ENCODE data around the gene SGPL1.

The SGPL1 gene

GRCh38 chr10:70780370-70780760 is 35.4 kb upstream of the SGPL1 start:
- DNase-seq: no peak

DNA sequence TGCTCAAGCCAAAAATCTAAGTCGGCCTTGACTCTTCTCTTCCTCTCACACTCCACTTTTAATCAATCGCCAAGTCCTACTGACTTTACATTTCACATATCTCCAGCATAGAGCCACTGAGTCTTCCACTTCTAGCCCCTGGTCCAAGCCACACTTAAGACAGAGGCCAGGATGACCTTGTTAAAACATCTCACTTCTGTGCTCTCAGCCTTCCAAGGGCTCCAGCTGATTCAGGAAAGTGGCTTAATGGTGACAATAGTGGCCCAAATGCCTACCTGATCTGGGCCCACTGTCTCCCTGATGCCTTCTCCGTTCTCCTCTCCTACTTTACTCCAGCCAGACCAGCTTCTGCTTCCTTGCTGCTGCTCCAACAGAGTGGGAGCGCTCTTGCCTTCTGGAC is 35.0 kb upstream of the SGPL1 start:
- DNase-seq: no peak

DNA sequence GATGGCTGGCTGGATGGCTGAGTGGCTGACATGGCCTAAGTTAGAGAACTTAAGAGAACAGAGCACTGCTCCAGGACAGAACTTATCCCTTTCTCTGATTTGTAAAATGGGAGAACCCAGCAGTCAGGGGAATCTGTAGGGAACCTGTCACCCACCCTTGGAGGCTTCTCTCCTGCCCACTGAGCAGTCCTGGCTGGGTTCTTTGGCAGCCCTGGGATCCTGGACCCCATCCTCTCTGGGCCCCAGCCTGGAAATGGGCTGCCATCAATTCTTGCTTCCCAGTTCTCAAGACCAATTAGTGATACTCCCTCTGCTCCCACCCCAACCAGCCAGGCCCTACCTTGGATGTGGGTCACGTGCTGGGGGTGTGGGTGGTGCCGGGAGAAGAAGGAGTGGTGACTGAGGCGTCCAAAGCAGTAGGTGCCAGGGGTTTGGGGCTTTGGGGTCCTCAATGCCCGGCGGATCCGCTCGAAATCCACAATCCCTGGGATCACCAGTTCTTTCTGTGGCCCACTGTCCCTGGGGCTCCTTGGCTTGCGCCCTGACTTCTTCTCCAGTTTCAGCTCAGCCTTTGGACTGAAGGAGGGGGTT is 34.2 kb upstream of the SGPL1 start:
- DNase-seq: no peak

DNA sequence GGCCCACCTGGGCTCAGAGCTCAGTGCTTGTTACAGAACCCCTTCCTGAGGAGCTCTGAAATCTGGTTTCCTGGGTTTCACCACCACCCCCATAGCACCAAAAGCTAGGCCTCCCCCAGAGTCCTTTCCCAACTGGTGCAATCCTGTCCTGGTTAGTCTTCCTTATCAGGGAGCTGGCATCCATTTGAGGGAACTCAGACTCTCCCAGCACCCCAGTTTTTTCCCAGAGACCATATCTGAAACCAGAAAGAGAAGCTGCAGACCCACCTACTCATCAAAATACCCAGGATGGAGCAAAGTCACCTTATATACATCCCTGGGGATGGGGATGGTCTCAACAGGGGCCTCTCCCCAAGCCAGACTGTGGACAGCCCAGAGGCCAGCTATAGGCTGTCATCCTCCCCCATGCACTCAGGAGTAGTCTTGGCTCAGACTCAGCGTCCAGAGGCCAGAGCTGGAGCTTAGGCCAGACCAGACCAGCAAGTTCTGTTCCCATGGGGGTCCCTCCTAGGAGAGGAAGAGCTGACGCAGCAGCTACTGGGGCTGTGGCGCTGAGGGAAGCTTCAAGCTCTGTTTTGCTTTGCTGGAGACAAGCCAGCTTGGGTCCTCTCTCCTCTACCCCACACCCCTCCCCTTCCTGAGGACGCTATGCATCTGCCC is 33.5 kb upstream of the SGPL1 start:
- DNase-seq: no peak

DNA sequence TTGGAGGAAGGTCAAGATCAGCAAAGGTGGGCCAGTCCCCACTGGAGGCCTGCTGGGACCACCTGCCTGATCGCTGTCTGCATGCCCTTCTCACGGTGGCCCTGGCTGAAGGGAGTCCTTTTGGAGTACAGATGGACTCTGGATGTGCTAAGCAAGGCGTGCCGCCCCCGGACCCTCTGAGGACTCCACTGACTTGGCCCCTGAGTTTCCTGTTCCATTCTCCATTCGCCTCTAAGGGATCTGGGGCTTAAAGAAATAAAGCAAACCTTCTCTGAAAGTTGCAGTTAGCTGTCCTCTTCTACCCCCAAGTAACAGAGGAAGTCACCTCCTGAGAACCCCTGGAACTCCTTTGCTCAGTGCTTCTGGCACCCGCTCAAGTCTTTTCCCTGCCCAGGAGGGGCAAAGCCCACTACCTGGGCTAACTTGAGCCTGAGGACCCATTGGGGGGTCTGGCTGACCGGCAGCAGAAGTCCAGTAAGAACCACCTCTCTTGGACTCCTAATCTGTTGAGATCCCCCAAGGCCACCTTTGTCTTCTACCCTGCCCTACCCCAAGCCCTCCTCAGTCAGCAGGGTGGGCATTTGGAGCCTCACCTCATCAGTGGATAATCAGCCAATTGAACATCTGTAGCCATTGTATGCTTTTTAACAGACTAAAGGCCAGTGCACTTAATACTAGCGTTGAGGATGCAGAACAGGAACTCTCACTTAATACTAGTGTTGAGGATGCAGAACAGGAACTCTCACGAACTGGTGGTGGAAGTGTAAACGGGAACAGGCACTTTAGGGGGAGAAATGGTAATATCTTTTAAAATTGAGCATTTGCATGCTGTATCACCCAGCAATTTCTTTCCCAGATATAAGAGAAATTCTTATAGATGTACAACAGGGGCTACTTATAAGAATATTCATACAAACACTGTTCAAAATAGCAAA is 32.7 kb upstream of the SGPL1 start:
- no peak for DNase-seq

GRCh38 chr10:70784016-70784415 is 31.7 kb upstream of the SGPL1 start:
- no peak for DNase-seq

- peak; percentile 33 for DNase-seq
Observed at GRCh38 chr10:70784471-70784870, 31.3 kb upstream of the SGPL1 start.

- no peak for DNase-seq
Observed at GRCh38 chr10:70785190-70785589, 30.6 kb upstream of the SGPL1 start, which contains the start of gene TBATA. TBATA (minus strand) TSS chr10:70785377; CDS start chr10:70783379, 1,998 bp downstream.

- peak; percentile 75 for DNase-seq
Observed at GRCh38 chr10:70786799-70787415, 28.8 kb upstream of the SGPL1 start.

- no peak for DNase-seq
Observed at GRCh38 chr10:70791386-70792039, 24.2 kb upstream of the SGPL1 start.

GRCh38 chr10:70795613-70796012 is 20.1 kb upstream of the SGPL1 start:
- DNase-seq: no peak

DNA sequence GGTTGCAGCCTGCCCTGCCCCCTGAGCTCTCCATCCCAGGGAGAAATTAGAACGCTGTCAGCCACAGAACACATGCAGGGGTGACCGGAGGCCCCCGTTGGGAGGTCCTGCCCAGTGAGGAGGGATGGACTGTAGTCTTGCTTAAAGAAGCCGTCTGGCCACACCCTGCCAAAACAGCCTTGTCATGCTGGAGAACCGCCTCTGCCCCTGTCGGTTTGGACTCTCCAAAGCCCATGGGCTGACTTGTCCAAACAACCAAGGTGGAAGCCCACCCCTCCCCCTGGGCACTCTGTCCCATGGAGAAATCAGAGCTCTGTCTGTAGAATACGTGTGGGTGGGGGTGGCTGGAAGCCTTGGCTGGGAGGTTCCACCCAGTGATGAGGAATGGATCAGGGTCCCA is 17.9 kb upstream of the SGPL1 start:
- no peak for DNase-seq

DNA sequence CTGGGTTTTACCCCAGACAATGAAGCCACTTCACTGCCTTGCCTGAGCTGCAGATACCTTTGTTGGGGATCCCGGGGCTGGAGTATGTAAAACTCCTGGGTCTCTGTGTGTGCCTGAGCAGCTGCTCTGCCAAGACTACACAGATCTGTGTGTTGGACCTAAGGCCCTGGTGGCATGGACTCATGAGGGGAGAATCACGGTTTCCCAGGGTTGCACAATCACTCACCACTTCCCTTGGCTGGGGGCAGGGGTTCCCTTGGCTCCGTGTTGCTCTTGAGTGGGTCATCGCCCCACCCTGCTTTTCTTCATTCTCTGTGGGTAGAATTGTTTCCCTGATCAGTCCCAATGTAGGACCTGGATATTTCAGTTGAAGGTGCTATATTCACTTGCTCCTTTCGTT is 16.6 kb upstream of the SGPL1 start:
- no peak for DNase-seq

DNA sequence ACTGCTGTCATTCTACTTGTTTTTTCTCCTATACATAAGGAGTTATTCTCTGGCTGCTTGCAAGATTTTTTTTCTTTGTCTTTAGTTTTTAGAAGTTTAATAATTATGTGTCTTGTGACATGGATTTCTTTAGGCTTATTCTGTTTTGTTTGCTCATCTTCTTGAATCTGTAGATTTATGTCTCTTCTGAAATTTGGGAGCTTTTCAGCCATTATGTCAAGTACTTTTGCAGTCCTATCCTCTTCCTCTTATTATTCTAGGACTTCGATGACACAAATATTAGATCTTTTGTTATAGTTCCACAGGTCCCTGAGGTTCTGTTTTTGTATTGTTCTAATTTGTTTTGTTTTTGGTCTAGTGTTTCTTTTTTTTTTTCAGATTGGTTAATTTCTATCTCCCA is 13.9 kb upstream of the SGPL1 start:
- DNase-seq: no peak

GRCh38 chr10:70803775-70804420 is 11.8 kb upstream of the SGPL1 start:
- no peak for DNase-seq

- DNase-seq: no peak
Observed at GRCh38 chr10:70804421-70804808, 11.3 kb upstream of the SGPL1 start.

DNA sequence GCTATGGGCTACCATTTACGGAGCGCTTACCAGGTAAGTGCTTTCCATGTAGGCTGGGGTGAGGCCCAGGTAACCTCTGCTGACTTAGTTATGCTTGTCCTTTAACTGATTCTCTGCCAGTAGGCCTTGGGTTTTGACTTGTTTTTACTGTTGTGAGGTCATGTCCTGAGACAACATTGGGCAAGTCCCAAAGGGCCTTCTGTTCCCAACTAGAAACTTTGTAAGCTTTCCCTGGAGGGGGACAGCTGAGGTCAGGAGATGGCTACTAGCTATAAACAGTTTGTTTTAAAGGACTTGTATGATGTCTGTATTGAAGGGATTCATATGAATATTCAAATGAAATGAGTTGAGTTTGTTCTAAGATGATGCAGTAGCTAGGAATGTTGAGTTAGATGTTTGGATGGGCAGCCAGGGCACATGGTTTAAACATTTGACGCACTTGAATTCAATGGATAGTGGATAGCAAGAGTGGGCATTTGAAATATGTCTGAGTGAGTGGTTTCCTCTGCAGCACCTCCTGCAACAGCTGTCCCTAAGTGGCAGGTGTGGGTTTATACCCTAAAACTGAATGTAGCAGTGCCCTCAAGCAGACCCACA is 10.0 kb upstream of the SGPL1 start:
- no peak for DNase-seq

DNA sequence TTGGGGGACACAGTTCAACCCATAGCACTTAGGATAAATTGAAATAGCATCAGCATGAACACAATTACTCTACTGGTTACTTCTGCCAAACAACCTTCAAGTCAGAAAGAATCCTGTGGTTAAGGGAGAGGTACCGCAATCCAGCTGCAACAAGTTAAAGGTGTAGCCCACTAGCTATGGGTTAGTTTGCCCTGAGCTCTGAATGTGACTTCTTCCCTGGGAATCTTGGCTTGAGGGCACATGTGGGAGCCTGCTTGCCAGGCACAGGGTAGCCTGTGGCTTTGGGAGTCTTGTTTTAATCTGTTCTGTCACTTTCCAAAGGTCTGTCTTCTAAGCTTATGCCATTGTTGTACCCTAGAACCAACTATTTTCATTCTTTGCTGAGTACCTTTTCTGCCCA is 8.9 kb upstream of the SGPL1 start:
- DNase-seq: no peak

- DNase-seq: no peak
Observed at GRCh38 chr10:70807556-70807955, 8.2 kb upstream of the SGPL1 start.

DNA sequence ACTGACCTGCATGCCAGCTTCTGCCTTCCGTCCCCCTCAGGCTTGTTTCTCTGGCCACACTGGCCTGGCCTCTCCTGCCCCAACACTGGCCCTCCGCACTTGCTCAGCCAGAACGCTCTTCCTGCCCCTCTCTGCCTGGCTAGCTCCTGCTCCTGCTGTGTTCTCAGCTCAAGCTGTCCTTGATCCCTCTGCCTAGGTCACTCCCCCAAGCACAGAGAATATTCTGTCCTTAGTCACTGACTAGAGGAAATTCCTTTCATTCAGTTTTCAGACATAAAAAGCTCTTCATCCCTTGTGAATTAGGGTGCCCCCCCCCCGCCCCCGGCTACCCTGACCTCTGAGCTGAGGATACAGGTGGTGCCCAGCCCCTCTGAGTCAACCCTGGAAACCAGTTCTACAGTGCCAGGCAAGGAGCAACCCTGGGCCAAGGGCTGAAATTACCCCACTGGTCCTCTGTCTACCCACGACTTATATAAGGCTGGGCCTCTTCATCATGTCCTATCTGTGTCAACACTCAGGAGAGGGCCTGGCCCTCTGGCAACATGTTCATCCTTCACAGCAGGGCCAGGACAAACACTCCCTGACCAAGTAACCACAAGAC is 6.6 kb upstream of the SGPL1 start:
- peak; percentile 46 for DNase-seq

- peak; percentile 69 for DNase-seq
Observed at GRCh38 chr10:70809726-70810125, 6.0 kb upstream of the SGPL1 start.
